Globus pallidus (tissue), 1 donor: Measurements from ENCODE around the gene SLC9A6.
A peak's percentile ranks its signal among the peaks of the same experiment; 100 is the strongest.
"Not testable (repeated sequence)": the region's sequence is repeated elsewhere in the genome, so short reads cannot be mapped to it uniquely, and the experiment has no call there.

Experiments used
- DNase-seq: peaks from one replicate; pipeline ENCODE4 v3.0.0-alpha.2; 2015; ENCODE audit warnings: low spot score

The SLC9A6 gene

DNA sequence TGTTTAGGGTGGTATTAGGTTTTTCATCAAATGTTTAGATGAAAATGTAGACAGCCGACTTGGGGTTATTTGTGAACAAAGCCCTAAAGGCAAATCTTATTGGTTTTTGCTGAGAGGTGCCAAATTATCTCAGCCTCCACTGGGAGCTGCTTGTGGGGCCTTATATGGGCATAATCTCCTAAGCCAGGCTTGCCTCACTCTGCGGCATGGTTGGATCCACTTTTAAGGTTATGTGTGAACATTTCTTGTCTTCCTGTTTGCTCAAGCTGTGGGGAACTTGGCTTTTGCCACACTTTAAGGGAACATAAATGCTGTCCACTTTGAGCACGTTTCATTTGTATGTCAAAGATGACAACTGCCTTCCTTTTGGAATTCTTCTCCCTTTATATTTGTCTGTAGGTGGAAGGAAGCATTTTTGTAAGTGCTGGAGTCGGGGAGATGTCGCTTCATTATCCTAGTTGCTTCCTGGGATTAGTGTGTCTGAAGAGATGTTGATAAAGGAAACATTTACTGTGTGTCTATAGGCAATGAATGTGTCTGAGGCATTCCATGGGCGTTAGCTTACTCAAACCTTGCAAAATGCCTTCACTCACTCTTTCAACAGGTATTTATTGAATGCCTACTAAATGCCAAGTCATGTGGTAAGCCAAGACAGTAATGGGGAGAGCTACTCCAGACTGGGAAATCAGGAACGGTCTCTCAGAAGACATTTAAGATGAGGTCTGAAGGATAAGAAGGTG is 78.3 kb downstream of the SLC9A6 start:
- DNase-seq: no peak

DNA sequence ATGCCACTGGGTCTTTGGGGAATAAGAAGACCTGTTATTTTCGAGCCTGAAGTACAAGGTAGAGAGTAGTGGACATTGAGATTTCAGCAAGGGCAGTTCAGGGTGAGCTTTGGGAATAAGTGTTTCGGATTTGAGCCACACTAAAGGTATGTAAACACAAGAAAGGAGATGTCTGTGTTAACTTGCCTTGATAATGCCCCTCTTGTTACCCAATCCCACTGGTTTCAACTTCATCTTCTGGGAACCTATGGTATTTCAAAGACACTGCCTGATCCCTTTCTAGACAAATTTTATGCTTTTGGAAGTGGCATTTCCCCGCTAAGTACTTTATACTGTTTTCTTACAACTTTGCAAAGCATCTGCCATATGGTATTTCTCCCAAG is 79.4 kb downstream of the SLC9A6 start:
- no peak for DNase-seq

DNA sequence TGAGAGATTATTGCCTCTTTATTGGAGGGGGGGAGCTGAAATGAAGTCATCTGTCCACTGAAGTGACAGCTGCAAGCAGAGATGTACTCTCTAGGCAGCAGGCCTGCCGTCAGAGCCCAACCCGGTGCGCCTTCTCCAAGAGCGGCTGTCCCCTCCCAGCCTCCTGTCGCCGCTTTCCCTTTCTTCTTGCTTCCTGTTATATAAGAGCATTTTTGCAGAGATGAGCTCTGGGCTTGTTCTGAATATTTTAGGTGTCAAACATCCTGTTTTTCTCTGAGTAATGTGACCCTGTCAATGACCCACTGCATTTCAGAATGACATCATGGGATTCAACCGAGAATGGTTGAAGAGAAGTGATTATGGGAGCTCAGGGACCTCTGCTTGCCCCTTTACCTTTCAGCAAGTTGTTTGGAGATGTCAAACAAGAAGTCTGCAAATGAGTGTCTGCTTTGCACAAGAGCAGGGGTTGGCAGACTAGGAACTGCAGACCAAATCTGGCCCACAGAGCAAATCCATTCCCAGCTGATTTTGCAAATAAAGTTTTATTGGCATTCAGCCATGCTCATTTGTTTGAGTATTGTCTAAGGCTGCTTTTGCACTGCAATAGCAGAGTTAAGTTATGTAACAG is 79.9 kb downstream of the SLC9A6 start:
- no peak for DNase-seq

DNA sequence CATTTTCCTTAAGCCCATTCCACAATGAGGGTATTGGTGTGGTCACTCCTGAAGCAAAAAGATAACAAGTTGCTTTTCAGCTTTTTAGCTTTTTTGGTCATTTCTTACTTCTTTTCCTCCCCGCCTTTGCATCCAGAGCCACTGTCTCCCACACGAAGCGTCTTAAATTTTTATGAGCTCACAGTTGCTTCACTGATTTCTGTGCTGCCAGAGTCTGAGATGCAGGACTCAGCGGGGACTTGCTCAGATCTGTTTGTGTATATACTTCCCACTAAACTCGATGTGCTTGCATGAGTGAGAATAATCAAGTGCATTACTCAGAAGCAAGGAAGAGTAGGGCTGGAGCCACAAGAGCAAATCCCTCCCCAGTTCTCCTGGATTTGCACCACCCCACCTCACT is 81.9 kb downstream of the SLC9A6 start:
- DNase-seq: no peak

DNA sequence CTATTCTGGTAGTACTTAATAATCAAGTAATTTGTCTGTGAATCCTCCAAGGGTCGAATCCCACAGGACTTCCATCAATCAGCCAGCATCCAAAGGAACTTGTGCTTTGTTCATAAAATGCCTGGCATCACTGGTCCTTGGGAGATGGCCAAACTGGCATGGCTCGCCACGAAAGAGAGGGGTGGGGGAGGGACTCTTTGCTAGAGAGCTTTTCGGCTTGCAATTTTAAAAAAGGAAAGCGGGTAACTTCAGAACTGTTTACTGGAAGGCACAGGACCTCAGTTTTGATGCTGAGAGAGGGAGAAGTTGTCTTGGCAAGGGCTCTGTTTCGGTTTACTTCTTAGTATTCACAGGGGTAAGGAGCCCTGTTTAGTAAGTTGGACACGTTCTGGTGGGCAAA is 82.7 kb downstream of the SLC9A6 start:
- DNase-seq: peak; percentile 46

DNA sequence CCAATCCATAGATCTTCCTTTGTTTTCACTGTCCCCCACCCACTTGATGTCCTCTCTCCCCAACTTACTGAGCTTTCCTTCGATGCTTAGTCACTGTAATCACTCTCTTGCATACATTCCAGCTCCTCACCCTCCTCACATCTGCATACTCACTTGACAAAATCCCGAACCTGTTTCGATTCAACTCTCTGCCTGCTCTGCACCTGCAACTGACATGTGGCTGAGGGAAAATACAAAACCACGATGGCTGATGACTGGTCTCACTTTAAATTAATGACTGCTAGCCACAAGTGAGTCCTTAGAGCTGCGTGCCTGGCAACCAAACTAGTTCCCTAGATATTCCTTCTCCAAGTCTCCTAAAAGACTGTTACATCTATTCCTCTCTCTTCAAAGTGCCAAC is 91.7 kb downstream of the SLC9A6 start:
- DNase-seq: no peak

DNA sequence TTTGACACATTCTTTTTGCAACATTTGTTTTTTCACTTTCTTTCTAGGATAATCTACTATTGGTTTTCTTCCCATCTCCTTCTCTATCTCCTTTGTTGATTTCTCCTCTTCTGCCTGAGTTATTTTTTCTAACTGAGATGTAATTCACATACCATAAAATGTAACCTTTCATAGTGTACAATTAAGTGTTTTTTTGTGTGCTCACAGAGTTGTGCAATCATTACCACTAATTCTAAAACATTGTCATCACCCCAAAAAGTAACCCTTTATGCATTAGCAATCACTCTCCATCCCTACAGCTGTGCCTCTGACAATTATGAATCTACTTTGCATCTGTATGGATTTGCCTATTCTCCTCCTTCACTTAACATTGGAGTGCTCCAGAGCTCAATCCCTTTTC is 95.5 kb downstream of the SLC9A6 start:
- no peak for DNase-seq

DNA sequence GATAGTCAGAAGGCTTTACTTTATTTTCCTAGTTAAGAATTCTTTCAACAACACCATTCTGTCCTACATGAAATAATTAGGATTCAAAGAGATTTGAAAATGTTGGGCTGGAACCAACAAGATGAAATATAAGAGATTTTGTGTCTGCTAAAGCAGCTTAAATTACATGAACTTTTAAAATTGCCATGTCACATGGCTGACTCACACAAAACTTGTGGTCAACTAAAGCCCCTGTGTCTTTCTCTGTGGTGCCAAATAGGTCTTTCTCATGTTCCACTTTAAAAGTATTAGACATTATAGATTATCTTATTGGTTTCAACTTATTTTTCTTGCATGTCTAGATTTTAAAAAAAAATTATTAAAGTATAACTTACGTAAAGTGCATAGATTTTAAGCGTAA is 101.3 kb downstream of the SLC9A6 start:
- no peak for DNase-seq

DNA sequence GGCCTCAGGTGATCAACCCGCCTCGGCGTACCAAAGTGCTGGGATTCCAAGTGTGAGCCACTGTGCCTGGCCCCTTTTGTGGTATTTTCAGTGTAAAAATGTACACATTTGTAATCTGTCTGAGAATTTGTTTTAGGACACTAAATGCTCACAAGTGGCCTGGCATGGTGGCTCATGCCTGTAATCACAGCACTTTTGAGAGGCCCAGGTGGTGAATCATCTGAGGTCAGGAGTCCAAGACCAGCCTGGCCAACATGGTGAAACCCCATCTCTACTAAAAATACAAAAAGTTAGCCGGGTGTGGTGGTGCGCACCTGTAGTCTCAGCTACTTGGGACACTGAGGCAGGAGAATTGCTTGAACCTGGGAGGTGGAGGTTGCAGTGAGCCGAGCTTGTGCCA is 106.7 kb downstream of the SLC9A6 start:
- DNase-seq: not testable (repeated sequence)

DNA sequence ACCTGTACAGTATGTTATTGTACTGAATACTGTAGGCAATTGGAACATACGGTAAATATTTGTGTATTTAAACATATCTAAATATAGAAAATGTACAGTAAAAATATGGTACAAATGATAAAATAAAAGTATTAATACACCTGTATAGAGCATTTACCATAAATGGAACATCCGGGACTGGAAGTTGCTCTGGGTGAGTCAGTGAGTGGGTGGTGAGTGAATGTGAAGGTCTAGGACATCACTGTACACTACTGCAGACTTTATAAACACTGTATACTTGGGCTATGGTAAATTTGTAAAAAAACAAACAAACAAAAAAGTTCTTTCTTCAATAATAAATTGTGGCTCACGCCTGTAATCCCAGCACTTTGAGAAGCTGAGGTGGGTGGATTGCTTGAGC is 109.7 kb downstream of the SLC9A6 start:
- no peak for DNase-seq
